Measurements from ENCODE around the gene TTC9B. TPM values are rescaled to one million over a fixed set of nuclear protein-coding genes. Genes with fewer than 3 reads are reported as not detected.

The TTC9B gene
- total and polyA plus RNA-seq, 2 of the 13 experiments (the other 11 are each of a cell fraction or from before 2014, with no cell fraction given): not detected

GRCh38 chr19:40231544-40232424 lies 13.6 kb upstream of the TTC9B start (continued):
- TF ChIP-seq FOXA1 (IDR thresholded peaks at IDR 0.05) (no peak), FOXA1 (CRISPR knock-in tag; IDR thresholded peaks at IDR 0.05) (peak; percentile 37; the same call in 1 of the 2 replicates), MEIS1 (CRISPR knock-in tag; IDR thresholded peaks at IDR 0.05; ENCODE audit: borderline replicate concordance) (peak; percentile 83; the same call in 1 of the 2 replicates), KLF11 (CRISPR knock-in tag; IDR thresholded peaks at IDR 0.05) (no peak), FOXM1 (CRISPR knock-in tag; IDR thresholded peaks at IDR 0.05) (no peak), ZNF282 (IDR thresholded peaks at IDR 0.05; ENCODE audit: partially characterized antibody) (no peak), ZNF234 (CRISPR knock-in tag; conservative IDR thresholded peaks at IDR 0.05) (no peak), HMG20A (CRISPR knock-in tag; IDR thresholded peaks at IDR 0.05; ENCODE audit: borderline replicate concordance) (peak; percentile 54; the same call in 1 of the 2 replicates), GABPA (IDR thresholded peaks at IDR 0.05; ENCODE audit: low read depth, low read length) (peak; percentile 83), GABPA (CRISPR knock-in tag; IDR thresholded peaks at IDR 0.05; ENCODE audit: low read depth) (peak; percentile 94), TGIF2 (CRISPR knock-in tag; IDR thresholded peaks at IDR 0.05) (no peak), BRCA1 (CRISPR knock-in tag; IDR thresholded peaks at IDR 0.05) (no peak), THAP11 (CRISPR knock-in tag; IDR thresholded peaks at IDR 0.05) (peak; percentile 90), ZKSCAN5 (CRISPR knock-in tag; IDR thresholded peaks at IDR 0.05) (no peak), ELF4 (CRISPR knock-in tag; IDR thresholded peaks at IDR 0.05; ENCODE audit: borderline replicate concordance) (no peak), ZGPAT (CRISPR knock-in tag; IDR thresholded peaks at IDR 0.05) (peak; percentile 91), HNRNPL (IDR thresholded peaks at IDR 0.05; ENCODE audit: low read depth, low read length) (peak; percentile 81; the same call in 1 of the 2 replicates), STAT5B (CRISPR knock-in tag; IDR thresholded peaks at IDR 0.05) (0 out of 2 replicates have a peak, but pooled peaks have one; percentile 58), PHB2 (IDR thresholded peaks at IDR 0.05; ENCODE audit: partially characterized antibody) (no peak), ZKSCAN8 (CRISPR knock-in tag; IDR thresholded peaks at IDR 0.05; ENCODE audit: borderline replicate concordance) (peak; percentile 48; the same call in 1 of the 2 replicates), ISX (CRISPR knock-in tag; conservative IDR thresholded peaks at IDR 0.05) (no peak), IRF9 (CRISPR knock-in tag; IDR thresholded peaks at IDR 0.05; ENCODE audit: borderline replicate concordance) (no peak), AHR (CRISPR knock-in tag; IDR thresholded peaks at IDR 0.05) (peak; percentile 66; the same call in 1 of the 2 replicates), FOXP4 (CRISPR knock-in tag; IDR thresholded peaks at IDR 0.05) (peak; percentile 46), ZBTB33 (CRISPR knock-in tag; IDR thresholded peaks at IDR 0.05) (peak; percentile 47; the same call in 1 of the 2 replicates), POLR2A (IDR thresholded peaks at IDR 0.05; ENCODE audit: insufficient read depth in 1 of 2, low read depth in 2 of 2, low read length in 2 of 2) (peak; percentile 73 to 85)
